NCI-H2227 (cell line): Measurements from ENCODE around the gene THBS3.
"Not testable (repeated sequence)": the region's sequence is repeated elsewhere in the genome, so short reads cannot be mapped to it uniquely, and the experiment has no call there.

Experiments used
- DNase-seq: peaks from one replicate; lab custom pipeline; 2025; ENCODE audit not compliant: unreplicated experiment; lab: John Stamatoyannopoulos, UW

THBS3 gene

DNA sequence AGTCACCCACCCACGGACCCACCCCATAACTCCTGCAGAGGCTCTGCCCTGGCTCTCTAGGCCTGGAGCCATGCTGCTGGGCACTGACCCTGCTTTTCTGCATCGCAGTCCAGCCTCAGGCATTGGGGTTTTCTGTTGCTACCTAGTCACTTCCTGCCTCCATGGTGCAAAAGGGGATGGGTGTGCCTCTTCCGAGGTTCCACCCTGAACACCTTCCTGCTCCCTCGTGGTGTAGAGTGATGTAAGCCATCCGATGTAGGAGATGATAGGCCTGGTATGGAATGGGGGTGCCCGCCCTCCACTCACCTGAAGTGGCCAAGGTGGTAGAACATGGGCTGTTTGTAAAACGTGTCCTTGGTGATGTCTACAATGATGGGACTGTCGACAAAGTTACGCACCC lies 27.7 kb upstream of the THBS3 start:
- not testable (repeated sequence) for DNase-seq

- DNase-seq, result not testable (repeated sequence)
Measured at GRCh38 chr1:155233502-155233901, 25.8 kb upstream of the THBS3 start.

GRCh38 chr1:155232001-155232978 lies 24.6 kb upstream of the THBS3 start:
- DNase-seq, result not testable (repeated sequence)

- DNase-seq, result not testable (repeated sequence)
Measured at GRCh38 chr1:155231302-155231701, 23.6 kb upstream of the THBS3 start.

DNA sequence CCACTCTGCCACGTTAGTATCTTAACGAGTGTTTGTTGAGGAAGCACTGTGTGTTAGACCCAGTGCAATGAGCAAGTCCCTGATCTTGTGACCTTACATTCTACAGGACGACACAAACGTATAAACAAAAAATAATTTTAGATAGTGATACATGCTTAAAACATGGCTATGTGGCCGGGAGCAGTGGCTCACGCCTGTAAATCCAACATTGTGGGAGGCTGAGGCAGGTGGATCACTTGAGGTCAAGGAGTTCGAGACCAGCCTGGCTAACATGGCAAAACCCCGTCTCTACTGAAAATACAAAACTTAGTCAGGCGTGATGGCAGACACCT lies 20.4 kb upstream of the THBS3 start:
- no peak for DNase-seq

DNA sequence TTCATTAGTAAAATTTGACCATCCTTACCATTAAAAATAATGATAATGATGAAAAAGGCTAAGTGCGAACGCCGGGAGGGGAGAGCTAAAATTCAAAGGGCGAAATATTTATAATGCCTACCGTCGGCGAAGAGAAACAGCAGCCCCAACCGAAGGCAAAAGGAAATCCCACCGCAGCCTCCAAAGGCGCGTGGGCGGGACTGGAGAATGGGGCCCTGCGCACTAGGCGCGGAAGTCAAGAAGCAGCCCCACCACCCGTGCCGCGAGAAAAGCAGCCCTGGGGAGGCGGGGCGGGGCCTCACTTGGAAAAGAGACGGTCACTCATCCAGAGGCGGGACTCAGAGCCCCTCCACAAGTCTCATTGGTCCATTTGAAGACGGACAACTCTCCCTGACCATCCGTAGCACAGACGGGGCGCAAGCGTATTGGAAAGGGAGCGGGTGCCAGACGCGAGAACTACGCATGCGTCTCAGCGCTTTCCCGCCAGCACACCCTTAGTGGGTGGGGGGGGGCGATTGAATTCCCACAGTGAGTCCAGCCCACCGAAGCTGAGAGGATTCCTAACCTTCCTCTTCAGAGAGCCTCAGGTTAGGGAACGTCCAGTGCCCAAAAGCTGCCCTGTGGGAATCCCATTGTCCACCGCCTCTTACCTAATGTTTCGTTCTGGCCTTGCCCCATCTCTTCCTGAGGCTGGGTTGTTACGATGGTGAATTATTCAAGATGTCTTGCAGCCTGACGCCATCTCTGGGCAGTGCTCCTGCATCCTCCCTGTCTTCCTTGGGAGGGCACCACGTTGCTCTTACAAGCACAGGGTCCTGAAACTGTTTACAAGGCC lies 19.8 kb upstream of the THBS3 start:
- DNase-seq, result peak; percentile 99

- DNase-seq, result peak; percentile 80
Measured at GRCh38 chr1:155226910-155227260, 19.2 kb upstream of the THBS3 start.

- DNase-seq, result peak; percentile 74
Measured at GRCh38 chr1:155226188-155226909, 18.7 kb upstream of the THBS3 start.

- not testable (repeated sequence) for DNase-seq
Measured at GRCh38 chr1:155225404-155225759, 17.7 kb upstream of the THBS3 start.

DNA sequence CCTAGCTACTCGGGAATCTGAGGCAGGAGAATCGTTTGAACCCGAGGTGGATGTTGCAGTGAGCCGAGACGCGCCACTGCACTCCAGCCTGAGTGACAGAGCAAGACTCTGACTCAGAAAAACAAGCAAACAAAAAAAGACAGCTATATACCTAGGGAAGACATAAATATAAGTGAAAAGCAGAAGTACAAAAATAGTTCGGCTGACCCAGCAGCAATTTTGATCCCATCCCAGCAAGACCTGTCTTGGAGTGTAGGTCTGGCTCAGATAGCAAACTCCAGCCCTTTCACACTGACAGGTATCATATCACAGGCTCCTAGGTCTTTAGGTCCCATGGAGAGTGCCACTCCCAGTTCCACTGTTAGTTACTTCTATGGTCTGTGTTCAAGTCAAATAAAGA lies 15.3 kb upstream of the THBS3 start:
- no peak for DNase-seq

DNA sequence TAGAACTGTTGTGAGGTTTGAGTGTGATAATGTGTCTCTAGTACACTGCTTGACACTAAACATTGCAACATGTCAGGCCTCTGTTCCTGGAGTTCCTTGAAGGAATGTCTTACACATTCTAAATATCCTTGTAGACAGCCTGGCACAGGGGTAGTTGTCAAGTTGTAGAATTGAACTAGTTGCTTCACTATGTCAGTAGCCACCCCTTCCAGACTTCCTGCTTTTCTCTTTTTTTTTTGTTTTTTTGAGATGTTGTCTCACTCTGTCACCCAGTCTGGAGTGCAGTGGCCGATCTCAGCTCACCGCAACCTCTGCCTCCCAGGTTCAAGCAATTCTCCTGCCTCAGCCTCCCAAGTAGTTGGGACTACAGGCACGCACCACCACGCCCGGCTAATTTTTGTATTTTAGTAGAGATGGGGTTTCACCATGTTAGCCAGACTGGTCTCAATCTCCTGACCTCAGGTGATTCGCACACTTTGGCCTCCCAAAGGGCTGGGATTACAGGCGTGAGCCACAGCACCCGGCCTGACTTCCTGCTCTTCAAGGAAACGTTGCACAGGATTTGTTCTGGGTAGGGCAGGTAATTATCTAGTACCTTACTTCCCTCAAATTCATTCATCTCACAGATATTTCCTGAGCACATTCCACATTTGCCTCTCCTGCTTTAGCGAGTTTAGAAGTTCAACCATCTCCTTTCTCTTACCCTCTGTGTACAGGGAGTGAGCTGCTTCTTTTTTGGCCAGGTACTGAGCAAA lies 12.7 kb upstream of the THBS3 start:
- DNase-seq, result not testable (repeated sequence)

DNA sequence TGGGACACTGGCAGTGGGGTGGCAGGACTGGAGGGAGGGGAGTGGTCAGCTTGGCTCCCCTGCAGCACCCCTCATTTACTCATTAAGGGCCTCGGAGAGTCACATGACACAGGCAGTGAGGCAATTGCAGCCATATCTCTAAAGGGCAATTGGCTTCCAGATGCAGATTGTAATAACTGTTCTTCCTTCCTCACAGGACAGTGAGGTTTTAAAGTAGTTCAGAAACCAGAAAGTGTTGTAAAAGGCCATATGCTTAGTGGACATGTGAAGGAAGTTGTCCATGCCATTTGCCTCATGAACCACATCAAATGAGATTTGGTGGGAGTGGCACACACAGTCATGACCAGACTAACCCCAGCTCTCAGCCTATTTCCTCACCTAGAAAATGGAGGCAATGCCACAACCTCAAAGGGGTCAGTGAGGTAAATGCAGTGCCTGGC lies 11.9 kb upstream of the THBS3 start:
- DNase-seq, result peak; percentile 74

DNA sequence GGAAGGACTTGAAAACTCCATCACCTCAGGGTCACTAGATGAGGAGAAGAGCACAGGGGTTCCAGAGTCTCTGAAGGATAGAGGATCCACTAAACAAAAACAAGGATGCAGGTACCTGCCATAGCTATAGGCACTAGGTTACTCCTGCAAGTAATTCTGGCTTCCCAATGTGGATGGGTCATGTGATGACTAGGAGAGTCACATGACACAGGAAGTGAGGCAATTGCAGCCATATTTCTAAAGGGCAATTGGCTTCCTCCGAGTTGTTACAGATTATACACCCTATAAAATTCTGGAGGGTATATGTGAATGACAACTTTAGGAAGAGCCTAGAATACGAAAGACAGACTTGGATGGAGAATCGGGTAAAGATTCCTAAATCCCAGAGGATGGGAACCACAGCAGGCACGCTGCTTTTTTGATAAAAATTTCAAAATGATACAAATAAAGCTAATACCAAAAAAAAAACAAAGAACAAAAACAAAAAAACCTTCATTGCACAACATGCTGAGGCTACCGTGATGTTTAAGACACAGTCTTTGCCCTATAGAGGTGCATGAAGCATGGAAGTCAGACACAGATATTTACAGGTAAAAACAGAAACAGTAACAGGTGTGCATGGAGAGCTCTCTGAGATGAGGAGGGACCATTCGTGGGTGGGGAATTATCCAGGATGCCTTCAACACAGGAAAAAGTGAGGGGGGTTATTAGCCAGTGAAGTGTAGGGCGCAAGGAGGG lies 11.3 kb upstream of the THBS3 start:
- peak; percentile 90 for DNase-seq

- DNase-seq, result not testable (repeated sequence)
Measured at GRCh38 chr1:155214702-155215101, 7.0 kb upstream of the THBS3 start.

GRCh38 chr1:155212051-155212440 lies 4.3 kb upstream of the THBS3 start:
- DNase-seq, result not testable (repeated sequence)

GRCh38 chr1:155211381-155212050 lies 3.8 kb upstream of the THBS3 start:
- not testable (repeated sequence) for DNase-seq

- DNase-seq, result no peak
Measured at GRCh38 chr1:155210314-155211104, 2.8 kb upstream of the THBS3 start.

DNA sequence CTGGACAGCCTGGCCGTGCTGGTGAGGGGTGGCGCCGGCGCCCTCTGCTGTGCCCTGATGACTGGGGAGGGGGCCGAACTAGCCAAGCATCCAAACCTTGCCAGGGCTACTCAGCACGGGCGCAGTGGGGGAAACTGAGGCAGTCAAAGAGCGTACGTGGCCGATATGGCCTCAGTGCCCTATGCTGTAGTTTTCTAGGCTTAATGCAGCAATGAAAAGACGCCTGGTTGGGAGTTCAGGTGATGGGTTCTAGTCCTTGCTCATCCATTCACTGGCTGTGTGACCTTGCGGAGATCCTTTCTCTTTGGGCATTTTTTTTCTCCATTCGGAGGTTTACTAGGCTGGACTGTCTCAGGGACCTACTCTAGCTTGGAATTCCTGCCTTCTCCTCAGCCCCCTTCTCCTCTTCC lies 1.6 kb upstream of the THBS3 start:
- DNase-seq, result no peak
